Stimulated activated naive B cell treated with anti-CD40 and anti-IgM and Interleukin-4, amounts not matched to agents 10 μg/mL and 1 μg/mL and 100 μg/mL, for 72 hours (primary cell): ENCODE results near the gene CDH11.

Experiments
- ATAC-seq, 2 donors: fragments of 150-1000 bp; cut with Tn5 transposase; replicated peaks; 2 replicates each; pipeline ENCODE4 v1.10.0; 2021; ENCODE audit warnings: moderate library complexity in 1 of 2
- DNase-seq: peaks from one replicate; pipeline ENCODE4 v3.0.0; 2021
- H3K27ac Mint-ChIP-seq: one replicate; pipeline ENCODE4 v1.8.0; 2022; ENCODE audit warnings: mild to moderate bottlenecking, mixed read lengths
- H3K27me3 Mint-ChIP-seq, 2 donors: one replicate each; pipeline ENCODE4 v1.8.0; 2022; ENCODE audit warnings: mixed read lengths in 2 of 2
- H3K36me3 Mint-ChIP-seq, 2 donors: one replicate each; pipeline ENCODE4 v1.8.0; 2022; ENCODE audit warnings: mixed read lengths in 2 of 2, mild to moderate bottlenecking in 1 of 2
- H3K4me1 Mint-ChIP-seq, 2 donors: one replicate each; pipeline ENCODE4 v1.8.0; 2022; ENCODE audit warnings: mixed read lengths in 2 of 2, mild to moderate bottlenecking in 1 of 2
- H3K4me3 Mint-ChIP-seq, 2 donors: one replicate each; pipeline ENCODE4 v1.8.0; 2022; ENCODE audit warnings: mild to moderate bottlenecking in 2 of 2, mixed read lengths in 2 of 2, moderate library complexity in 1 of 2
- H3K9me3 Mint-ChIP-seq, 2 donors: one replicate each; pipeline ENCODE4 v1.8.0; 2022; ENCODE audit warnings: mixed read lengths in 2 of 2, mild to moderate bottlenecking in 1 of 2

CDH11 gene

GRCh38 chr16:65070831-65071432 lies 50.9 kb downstream of the CDH11 start:
- H3K4me3 Mint-ChIP-seq, result no peak overlapping the region
- no peak for ATAC-seq
- H3K9me3 Mint-ChIP-seq, result peaks cover 4 to 8% of the 10 kb centered on the region in 2 donors
- no peak for DNase-seq
- H3K36me3 Mint-ChIP-seq, result no peaks in the 10 kb centered on the region
- no peak overlapping the region for H3K27ac Mint-ChIP-seq
- peaks cover 0 to 5% of the 10 kb centered on the region in 2 donors for H3K27me3 Mint-ChIP-seq
- H3K4me1 Mint-ChIP-seq, result no peaks in the 10 kb centered on the region

GRCh38 chr16:65069766-65070165 lies 52.1 kb downstream of the CDH11 start:
- no peaks in the 10 kb centered on the region for H3K4me1 Mint-ChIP-seq
- no peak overlapping the region for H3K27ac Mint-ChIP-seq
- H3K4me3 Mint-ChIP-seq, result no peak overlapping the region
- peaks cover 4 to 8% of the 10 kb centered on the region in 2 donors for H3K9me3 Mint-ChIP-seq
- ATAC-seq (no peak), DNase-seq (no peak)
- H3K27me3 Mint-ChIP-seq, result peaks cover 0 to 5% of the 10 kb centered on the region in 2 donors
- no peaks in the 10 kb centered on the region for H3K36me3 Mint-ChIP-seq

- Mint-ChIP-seq H3K36me3 (no peaks in the 10 kb centered on the region), H3K27ac (no peak overlapping the region), H3K4me1 (no peaks in the 10 kb centered on the region), H3K9me3 (peaks cover 0 to 8% of the 10 kb centered on the region in 2 donors), H3K4me3 (no peak overlapping the region), H3K27me3 (peaks cover 0 to 5% of the 10 kb centered on the region in 2 donors)
- no peak for DNase-seq
- ATAC-seq, result no peak
These were observed 52.8 kb downstream of the CDH11 start for GRCh38 chr16:65069065-65069464.

- Mint-ChIP-seq H3K9me3 (peaks cover 0 to 8% of the 10 kb centered on the region in 2 donors), H3K36me3 (no peaks in the 10 kb centered on the region), H3K4me1 (no peaks in the 10 kb centered on the region), H3K27me3 (peaks cover 0 to 5% of the 10 kb centered on the region in 2 donors), H3K27ac (no peak overlapping the region), H3K4me3 (no peak overlapping the region)
- ATAC-seq (no peak), DNase-seq (no peak)
These were observed 53.6 kb downstream of the CDH11 start for GRCh38 chr16:65068151-65068740.

GRCh38 chr16:65066651-65067050 lies 55.2 kb downstream of the CDH11 start:
- no peaks in the 10 kb centered on the region for H3K4me1 Mint-ChIP-seq

GRCh38 chr16:65065031-65065430 lies 56.8 kb downstream of the CDH11 start:
- peaks cover 0 to 4% of the 10 kb centered on the region in 2 donors for H3K9me3 Mint-ChIP-seq
- H3K36me3 Mint-ChIP-seq, result no peaks in the 10 kb centered on the region
- H3K27ac Mint-ChIP-seq, result no peak overlapping the region
- DNase-seq (no peak), ATAC-seq (no peak)
- H3K4me1 Mint-ChIP-seq, result no peaks in the 10 kb centered on the region
- H3K27me3 Mint-ChIP-seq, result peaks cover 0 to 5% of the 10 kb centered on the region in 2 donors
- no peak overlapping the region for H3K4me3 Mint-ChIP-seq

More at GRCh38 chr16:65066651-65067050, 55.2 kb downstream of the CDH11 start:
- DNase-seq, result no peak
- peaks cover 0 to 8% of the 10 kb centered on the region in 2 donors for H3K9me3 Mint-ChIP-seq
- no peak overlapping the region for H3K27ac Mint-ChIP-seq
- H3K4me3 Mint-ChIP-seq, result no peak overlapping the region
- ATAC-seq, result no peak
- no peaks in the 10 kb centered on the region for H3K36me3 Mint-ChIP-seq
- H3K27me3 Mint-ChIP-seq, result peaks cover 0 to 5% of the 10 kb centered on the region in 2 donors

GRCh38 chr16:65064131-65064530 lies 57.7 kb downstream of the CDH11 start:
- no peaks in the 10 kb centered on the region for H3K4me1 Mint-ChIP-seq
- H3K27me3 Mint-ChIP-seq, result peaks cover 0 to 5% of the 10 kb centered on the region in 2 donors
- no peak overlapping the region for H3K4me3 Mint-ChIP-seq
- ATAC-seq (no peak), DNase-seq (no peak)
- H3K9me3 Mint-ChIP-seq, result peaks cover 0 to 4% of the 10 kb centered on the region in 2 donors
- no peak overlapping the region for H3K27ac Mint-ChIP-seq
- no peaks in the 10 kb centered on the region for H3K36me3 Mint-ChIP-seq

GRCh38 chr16:65062736-65063583 lies 58.9 kb downstream of the CDH11 start:
- Mint-ChIP-seq H3K36me3 (no peaks in the 10 kb centered on the region), H3K4me3 (no peak overlapping the region), H3K4me1 (no peaks in the 10 kb centered on the region), H3K9me3 (peaks cover 0 to 4% of the 10 kb centered on the region in 2 donors), H3K27me3 (peaks cover 0 to 5% of the 10 kb centered on the region in 2 donors), H3K27ac (no peak overlapping the region)
- DNase-seq, result no peak
- no peak for ATAC-seq

GRCh38 chr16:65061935-65062518 lies 59.8 kb downstream of the CDH11 start:
- Mint-ChIP-seq H3K9me3 (peaks cover 0 to 2% of the 10 kb centered on the region in 2 donors), H3K4me1 (no peaks in the 10 kb centered on the region), H3K27me3 (peaks cover 0 to 2% of the 10 kb centered on the region in 2 donors), H3K4me3 (no peak overlapping the region), H3K36me3 (no peaks in the 10 kb centered on the region), H3K27ac (no peak overlapping the region)
- DNase-seq, result no peak
- no peak for ATAC-seq

- Mint-ChIP-seq H3K4me3 (no peak overlapping the region), H3K9me3 (peaks cover 0 to 2% of the 10 kb centered on the region in 2 donors), H3K36me3 (no peaks in the 10 kb centered on the region), H3K27me3 (no peaks in the 10 kb centered on the region), H3K27ac (no peak overlapping the region), H3K4me1 (no peaks in the 10 kb centered on the region)
- ATAC-seq, result no peak
- DNase-seq, result no peak
These were observed 60.6 kb downstream of the CDH11 start for GRCh38 chr16:65061263-65061662.

- Mint-ChIP-seq H3K9me3 (peaks cover 0 to 2% of the 10 kb centered on the region in 2 donors), H3K36me3 (no peaks in the 10 kb centered on the region), H3K27me3 (no peaks in the 10 kb centered on the region), H3K27ac (no peak overlapping the region), H3K4me3 (no peak overlapping the region), H3K4me1 (no peaks in the 10 kb centered on the region)
- no peak for DNase-seq
- no peak for ATAC-seq
These were observed 62.4 kb downstream of the CDH11 start for GRCh38 chr16:65059406-65059980.

- Mint-ChIP-seq H3K27ac (no peak overlapping the region), H3K27me3 (no peaks in the 10 kb centered on the region), H3K9me3 (peaks cover 0 to 2% of the 10 kb centered on the region in 2 donors), H3K4me1 (no peaks in the 10 kb centered on the region), H3K36me3 (no peaks in the 10 kb centered on the region), H3K4me3 (no peak overlapping the region)
- DNase-seq (no peak), ATAC-seq (no peak)
These were observed 64.7 kb downstream of the CDH11 start for GRCh38 chr16:65057184-65057583.

- H3K27ac Mint-ChIP-seq, result no peak overlapping the region
- H3K36me3 Mint-ChIP-seq, result no peaks in the 10 kb centered on the region
These were observed 67.4 kb downstream of the CDH11 start for GRCh38 chr16:65054457-65054856.

GRCh38 chr16:65049679-65050078 lies 72.2 kb downstream of the CDH11 start:
- H3K4me3 Mint-ChIP-seq, result no peak overlapping the region
- H3K4me1 Mint-ChIP-seq, result no peaks in the 10 kb centered on the region
- H3K36me3 Mint-ChIP-seq, result no peaks in the 10 kb centered on the region
- H3K9me3 Mint-ChIP-seq, result peaks cover 0 to under 1% of the 10 kb centered on the region in 2 donors
- no peak for ATAC-seq
- no peaks in the 10 kb centered on the region for H3K27me3 Mint-ChIP-seq
- H3K27ac Mint-ChIP-seq, result no peak overlapping the region
- no peak for DNase-seq

More at GRCh38 chr16:65054457-65054856, 67.4 kb downstream of the CDH11 start:
- no peak for ATAC-seq
- no peak overlapping the region for H3K4me3 Mint-ChIP-seq
- no peaks in the 10 kb centered on the region for H3K27me3 Mint-ChIP-seq
- no peaks in the 10 kb centered on the region for H3K4me1 Mint-ChIP-seq
- no peak for DNase-seq
- peaks cover 0 to 2% of the 10 kb centered on the region in 2 donors for H3K9me3 Mint-ChIP-seq
